HG03175 (cell line): ENCODE data around the gene TMEM250.
"Not testable (repeated sequence)": the region's sequence is repeated elsewhere in the genome, so short reads cannot be mapped to it uniquely, and the experiment has no call there.

Experiments
- ATAC-seq: cut with Tn5 transposase; IDR thresholded peaks from one replicate; pipeline ENCODE4 v1.9.1; 2021; ENCODE audit warnings: mild to moderate bottlenecking, moderate library complexity; ENCODE audit not compliant: unreplicated experiment

The TMEM250 gene

DNA sequence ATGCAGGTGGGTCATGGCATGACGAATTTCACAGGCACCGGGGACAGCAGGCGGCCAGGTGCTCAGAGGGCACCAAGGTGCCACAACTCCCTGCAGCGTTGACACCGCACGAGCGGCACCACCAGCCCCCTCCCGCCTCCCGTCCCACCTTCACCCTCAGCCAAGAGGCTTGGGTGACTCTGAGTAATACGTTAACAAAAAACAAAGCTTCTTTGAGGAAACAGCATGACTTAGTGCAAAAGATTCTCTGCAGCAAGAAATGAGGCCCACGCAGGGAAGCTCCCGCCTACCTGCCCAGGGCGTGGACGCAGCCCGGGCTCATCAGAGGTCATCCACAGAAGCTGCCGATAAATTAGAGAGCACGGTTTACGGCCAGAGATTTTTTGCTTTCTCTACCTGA lies 4.1 kb downstream of the TMEM250 start:
- no peak for ATAC-seq

DNA sequence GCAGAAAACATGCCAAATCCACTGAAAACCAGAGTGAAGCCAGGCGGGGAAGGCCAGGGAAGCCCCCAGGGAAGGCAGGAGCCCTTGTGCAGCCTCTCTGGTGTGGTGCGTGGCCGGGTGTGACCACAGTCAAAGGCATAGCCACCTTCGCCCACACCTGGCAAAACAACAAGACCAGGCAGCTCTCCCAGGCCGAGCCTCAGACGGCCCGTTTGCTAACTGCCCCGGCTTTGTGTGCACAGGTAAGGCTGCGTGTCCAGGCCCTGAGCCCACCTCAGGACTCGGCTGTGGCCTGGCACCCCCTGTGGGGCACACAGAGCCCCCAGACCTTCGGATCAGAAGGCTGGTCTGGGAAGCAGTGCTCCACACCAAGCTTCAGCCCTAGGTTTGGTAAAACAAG lies 6.1 kb downstream of the TMEM250 start:
- ATAC-seq: no peak

DNA sequence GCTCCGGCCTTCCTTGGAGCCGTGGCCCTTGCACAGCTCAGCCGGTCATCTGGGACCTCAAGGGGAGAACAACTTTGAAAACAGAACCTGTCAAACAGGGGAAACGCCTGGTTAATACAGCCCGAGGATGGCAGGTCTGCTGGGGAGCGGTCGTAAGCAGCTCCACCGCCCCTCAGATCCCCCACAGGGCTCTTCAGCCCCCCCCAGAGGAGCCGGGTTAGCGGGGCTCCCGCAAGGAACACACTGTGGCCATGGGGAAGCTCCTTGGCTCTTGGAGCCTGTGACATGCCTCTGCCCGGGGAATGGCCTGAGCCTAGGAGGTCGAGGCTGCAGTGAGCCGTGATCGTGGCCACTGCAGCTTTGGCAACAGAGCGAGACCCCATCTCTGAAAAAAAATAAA lies 6.8 kb downstream of the TMEM250 start:
- no peak for ATAC-seq

DNA sequence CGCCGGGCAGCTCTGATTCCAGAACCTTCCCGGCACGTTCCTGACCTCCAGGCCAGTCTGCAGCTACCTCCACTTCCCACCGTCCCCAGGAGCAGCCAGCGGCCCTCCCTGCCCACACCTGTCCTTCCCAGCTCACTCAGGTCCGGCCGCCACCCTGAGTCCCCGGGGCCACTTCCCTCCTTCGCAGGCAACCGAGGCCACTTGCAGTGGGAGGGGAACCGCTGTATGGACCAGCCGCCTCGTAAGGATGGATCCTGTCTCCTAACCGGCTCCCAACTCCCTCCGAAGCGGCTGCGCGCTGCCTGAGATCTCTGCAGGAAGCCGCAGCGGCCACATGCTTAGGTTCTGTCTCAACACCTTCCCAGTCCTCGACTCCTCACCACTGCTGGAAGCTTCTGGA lies 7.5 kb downstream of the TMEM250 start:
- ATAC-seq: no peak

DNA sequence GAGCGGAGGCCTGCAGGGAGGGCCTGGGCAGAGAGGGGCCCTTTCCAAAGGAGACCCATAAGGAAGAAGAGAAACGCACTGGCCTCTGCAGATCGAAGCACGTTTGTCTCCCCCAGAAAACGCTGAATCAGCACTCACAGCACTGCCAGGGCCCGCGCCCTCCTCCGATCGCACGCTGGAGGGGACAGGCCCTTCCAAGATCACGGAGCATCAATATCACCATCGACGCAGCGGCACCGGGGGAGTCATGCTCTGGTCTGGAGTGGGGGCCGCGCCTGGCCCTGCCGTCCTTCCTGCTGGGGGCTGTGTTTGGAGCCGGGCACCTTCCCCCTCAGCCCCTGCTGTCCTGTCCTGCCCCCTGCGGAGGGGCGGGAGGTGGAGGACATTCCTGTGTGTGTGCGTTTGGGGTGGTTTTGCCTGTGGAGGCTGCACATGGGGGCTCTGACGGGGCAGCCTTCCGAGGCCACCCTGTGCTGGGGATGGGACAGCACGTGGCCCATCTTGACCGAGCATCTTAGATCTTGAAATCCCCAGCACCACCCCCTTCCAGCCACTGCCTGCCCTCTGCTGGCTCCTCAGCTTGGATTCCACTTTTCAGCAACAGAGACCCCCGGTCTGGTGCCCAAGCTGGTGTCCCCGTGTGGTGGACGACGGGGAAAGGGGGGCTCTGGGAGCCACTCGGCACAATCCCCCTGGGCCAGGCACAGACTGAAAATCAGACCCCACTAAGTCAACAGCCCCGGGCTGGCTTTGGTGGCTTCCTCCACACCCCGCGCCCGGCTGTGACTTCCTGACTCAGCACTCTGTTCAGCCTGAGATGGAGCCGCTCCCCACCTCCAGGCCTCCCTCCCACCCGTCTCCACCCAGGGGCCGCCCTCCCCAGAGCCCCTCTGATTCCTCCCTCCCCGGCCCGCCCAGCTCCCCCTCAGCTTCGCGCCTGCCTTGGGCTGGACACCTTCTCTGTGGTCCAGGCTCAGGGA lies 8.3 kb downstream of the TMEM250 start:
- peak; percentile 3 for ATAC-seq

DNA sequence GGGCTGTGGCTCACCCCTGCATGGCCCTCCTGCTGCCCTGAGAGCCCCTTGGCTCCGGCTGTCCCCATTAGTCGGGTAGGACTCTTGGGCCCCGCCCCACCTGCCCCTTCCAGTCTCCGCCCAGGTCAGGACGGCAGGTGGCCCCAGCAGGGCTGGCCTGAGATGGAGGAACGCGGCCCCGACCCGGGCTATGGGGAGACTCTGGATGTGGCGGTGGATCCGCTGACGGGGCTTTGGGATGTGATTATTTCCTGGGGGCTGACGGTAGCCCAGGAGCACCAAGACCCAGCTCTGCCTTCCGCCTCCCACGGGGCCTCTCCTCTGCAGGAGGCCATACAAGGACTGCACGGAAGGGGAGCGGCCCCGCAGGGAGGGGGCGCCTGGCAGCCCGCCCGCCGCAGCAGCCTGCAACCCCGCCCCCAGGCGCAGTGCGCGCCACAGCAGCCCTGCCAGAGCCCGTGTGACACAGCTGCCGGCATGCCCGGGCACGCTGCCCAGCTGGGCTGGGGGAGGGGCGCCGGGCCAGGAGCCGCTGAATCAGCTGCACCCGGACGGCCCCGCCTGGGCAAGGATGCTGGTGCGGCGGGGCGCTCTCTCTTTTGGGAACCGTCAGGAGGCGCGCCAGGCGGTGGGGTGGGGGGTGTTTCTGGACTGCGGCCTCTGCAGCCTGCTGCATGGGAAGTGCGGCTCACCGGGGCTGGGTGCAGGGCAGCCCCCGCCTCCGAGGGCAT lies 9.2 kb downstream of the TMEM250 start:
- peak; percentile 78 for ATAC-seq

DNA sequence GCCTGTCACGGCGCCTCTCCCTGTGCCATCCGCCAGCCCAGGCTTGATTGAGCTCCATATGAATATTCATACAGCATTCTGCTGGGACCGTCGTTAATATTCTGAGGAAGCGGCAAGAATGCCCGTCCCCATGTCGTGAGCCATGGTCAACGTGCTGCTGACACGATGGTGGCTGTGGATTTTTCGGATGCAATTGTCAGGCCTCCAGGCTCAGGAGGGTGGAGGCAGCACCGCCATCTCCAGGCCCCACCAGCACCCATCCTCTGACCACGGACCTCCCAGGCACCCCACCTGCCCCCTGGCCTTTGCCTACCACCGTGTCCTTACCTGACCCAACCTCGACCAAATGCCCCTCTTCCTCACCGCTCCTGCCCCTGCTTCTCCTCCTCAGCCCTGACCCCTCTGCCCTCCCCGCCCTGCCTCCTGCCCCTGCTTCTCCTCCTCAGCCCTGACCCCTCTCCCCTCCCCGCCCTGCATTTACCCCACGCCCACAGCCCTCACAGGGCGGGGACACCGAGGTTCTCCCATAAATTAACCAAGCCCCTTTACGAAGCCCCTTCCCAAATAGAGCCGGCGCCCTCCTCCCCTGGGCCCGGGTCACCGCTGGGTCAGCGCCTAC lies 9.9 kb downstream of the TMEM250 start:
- no peak for ATAC-seq

DNA sequence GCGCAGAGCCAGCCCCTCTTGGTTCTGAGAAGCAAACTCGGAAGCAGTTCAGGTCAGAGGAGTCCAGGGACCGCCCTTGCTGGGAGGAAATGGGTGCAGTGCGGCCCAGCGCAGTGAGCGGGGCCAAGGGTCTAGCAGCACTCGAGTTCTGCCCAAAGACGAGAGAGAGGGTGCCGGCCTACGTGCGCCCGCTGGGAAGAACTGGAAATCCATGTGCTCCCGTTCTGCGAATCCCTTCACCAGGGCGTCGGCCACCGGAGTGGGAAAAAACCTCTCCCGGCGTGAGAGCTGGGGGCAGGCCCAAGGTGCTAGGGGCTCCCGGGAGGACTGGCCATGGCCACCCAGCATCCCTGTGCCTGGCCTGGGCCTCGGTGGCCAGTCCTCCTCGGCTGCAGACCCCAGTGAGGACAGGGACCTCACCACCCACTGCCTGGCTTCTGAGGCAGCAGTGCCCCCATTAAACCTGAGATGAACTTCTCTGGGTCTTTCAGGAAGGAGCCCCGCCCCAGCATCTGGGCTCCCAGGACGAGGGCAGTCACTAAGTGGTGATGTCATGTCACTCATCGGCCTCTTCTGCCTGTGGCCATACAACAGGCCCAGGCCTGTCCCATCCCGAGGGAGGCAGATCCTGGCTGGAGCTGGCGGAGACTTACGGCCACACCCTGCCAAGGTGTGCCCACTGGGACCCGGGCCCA lies 10.6 kb downstream of the TMEM250 start:
- no peak for ATAC-seq

DNA sequence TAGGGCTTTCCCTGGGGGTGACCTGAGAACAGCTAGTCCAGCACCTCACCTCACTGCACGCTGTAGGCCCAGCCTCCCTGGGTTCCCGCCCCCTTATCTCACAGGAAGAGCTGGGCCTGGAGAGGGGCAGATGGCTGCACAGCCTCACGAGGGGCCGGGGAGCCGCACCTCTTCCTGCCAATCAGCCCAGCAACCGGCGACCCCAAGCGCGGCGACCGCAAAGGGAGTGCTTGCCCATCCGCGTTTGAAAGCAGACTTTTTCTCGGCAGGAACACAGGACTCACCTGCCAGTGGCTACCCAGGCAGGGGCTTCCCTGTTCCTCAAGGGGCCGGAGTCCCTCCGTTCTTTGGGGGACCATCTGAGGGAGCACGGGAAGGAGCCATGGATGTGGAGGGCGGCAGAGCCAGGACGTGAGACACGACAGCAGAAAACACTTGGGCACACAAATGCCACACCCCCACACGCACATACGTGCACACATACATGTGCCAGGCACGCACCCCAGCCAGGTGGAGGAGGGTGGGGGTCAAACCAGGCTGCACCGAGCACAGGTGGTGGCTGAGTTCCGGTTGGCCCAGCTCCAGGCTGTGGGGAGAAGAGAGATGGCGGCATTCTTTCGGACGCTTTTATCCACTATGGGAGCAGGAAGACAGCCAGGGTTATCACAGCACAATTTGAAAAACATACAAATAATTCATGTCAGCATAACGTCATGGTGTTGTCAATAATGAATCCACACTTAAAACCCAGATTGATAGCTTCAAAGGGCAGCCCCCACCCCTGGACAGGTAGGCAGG lies 11.3 kb downstream of the TMEM250 start:
- ATAC-seq: no peak

DNA sequence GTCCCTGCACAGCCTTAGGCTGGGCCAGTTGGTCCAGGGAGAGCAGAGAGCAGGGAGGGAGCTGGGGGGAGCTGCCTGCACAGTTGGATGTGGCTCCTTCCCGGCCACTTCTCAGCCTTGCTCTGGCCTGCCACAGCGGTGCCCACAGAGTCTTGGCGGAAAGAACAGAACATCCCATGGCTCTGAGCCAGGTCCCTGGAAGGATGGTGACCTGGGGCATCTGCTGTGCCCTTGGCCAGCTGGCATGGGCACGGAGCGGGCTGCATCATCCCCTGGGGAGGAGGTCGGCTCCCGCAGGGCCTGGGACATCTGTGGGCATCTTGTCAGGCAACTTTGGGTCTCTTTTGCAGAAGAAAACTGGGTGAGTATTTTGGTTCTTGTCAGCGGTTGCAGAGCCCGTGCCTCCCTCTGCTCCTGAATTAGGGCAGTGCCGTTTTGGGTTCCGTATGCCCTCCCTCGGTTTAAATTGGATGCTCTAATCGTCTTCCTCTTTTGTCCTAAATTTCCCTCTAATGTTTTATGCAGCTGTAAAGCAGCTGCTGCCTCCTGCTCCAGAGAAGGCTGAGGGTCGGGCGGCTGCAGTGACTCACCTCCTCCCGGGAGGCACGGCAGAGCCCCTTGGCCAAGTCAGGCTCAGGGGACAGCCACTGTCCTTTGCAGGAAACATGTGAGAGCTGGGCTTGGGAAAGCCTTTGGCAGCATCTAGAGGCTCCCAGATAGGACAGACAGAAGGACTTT lies 13.1 kb downstream of the TMEM250 start:
- no peak for ATAC-seq

DNA sequence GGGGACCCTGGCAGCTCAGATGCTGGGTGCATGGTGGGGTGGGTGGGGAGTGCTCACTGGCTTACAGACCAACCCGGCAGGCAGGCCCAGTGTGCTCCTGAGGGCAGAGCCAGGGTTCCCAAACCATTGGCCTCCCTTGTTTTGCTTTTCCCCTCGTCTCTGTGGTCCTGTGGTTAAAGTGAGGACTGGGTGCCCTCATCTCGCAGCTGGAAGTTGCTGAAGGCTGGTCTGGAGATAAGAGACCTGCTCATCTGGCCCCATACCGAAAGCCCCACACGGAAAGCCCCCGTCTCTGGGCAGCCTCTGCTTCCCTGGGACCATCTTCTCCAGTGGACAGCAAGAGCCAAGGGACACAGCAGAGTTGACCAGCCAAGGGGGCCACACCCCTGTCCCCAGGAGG lies 13.8 kb downstream of the TMEM250 start:
- no peak for ATAC-seq

DNA sequence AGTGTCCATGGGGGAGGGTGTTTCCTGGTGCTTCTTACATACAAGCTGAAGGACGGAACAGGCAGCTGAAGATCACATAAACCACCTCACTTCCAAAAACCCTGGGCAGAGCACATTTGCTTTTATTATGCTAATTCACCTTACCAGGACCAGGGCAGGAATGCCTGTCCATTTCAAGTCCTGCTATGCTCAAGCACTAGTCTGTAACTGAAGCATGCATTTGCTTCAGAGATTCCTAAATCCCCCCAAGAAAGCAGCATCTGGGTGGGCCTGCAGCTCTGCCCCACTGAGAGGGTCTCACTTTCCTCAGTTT lies 14.2 kb downstream of the TMEM250 start:
- no peak for ATAC-seq

DNA sequence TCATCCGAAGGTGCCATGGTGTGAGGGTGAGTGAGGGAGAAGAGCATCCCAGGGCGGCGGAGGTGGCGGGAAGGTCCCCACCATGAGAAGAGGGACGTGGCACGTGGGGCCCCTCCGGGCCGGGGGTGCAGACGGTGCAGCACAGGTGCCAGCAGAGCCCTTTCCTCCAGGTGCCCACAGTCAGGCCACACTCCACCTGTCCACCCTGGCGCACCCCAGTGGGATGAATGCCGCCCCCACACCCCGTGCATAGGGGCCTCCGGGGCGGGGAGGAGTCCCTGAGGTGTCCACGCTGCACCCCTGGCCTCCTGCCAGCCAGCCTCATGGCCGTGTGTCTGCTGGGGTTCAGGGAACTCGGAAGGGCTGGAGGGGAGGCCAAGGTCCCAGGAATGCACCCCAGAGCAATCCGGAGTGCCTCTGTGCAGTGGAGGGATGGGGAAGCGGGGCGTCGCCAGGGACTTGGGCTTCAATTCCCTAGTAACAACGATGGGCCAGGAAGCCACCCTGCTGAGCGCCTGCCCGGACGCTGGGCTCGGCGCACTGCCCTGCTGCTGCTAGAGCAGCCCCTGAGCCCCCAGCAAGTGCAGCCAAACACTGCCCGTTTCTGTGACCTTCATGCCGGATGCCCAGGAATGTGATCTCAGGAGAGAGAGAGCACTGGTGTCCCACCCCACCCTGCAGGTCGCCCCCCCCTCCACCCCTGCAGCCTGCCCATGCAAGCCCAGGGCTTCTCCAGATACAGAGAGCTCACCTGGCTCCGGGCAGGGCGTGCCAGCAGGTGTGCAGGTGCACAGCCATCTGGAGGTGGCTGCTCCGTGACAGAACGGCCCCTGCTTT lies 14.8 kb downstream of the TMEM250 start:
- ATAC-seq: no peak

DNA sequence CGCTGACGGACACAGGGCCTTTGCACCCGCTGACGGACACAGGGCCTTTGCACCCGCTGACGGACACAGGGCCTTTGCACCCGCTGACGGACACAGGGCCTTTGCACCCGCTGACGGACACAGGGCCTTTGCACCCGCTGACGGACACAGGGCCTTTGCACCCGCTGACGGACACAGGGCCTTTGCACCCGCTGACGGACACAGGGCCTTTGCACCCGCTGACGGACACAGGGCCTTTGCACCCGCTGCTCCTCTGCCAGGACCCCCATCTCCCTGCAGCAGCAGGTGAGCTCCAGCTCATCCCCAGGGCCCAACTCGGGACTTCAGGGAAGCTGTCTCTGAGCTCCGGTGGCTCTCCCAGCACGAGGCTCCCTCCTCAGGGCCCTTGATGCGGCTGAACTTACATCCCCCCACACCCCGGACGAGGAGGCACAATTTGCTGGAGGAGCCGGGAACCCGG lies 17.0 kb downstream of the TMEM250 start:
- not testable (repeated sequence) for ATAC-seq

DNA sequence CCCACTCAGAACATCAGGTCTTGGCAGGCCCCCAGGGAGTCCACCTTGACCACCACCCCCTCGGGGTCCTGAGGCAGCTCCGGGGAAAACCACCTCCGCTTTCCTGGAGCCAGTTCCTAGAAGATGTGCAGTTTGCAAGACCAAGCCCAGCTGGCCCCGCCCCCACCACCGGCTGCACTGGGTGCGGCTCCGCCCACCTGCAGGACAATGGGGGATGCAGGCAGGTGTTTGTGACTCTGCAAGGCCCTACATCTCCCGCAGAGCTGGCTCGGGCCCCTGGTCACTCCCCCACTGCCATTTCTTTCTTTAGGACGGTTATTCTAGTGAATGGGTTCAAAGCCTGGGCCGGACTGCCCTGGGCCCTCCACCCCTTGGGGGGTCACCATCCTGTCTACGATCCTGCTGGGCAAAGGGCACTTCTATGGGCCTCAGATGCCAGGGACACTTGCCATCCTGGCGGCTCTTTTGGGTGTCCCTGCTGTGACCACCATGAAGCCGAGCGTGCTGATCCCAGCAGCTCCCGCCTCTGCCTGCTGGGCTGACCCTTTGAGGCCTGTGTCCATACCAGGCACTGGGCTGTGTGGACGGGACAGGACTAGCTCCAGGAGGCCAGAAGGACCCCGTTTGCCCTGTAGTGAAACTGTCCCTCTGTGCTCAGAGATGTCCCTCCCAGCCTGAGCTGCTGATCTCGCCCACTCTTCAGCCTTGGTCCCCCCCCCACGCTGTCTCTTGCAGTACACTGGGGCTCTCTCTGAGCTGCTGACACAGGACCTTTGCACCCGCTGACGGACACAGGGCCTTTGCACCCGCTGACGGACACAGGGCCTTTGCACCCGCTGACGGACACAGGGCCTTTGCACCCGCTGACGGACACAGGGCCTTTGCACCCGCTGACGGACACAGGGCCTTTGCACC lies 17.7 kb downstream of the TMEM250 start:
- ATAC-seq: no peak

DNA sequence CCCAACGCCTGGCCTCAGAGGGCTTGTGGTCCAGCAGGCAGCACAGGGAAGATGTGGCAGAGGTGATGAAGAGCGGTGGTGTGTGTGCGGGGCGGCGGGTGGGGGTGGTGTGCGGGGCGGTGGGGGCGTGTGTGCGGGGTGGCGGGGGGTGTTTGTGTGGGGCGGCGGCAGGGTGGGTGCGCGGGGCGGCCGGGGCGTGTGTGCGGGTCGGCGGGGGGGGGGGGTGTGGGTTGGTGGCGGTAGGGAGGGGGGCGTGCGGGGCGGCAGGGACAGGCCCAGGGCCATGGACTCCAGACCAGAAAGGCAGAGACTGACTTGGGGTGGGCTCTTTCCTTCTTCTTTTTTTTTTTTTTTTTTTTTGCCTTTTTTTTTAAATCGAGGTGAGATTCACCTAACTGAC lies 19.1 kb downstream of the TMEM250 start:
- ATAC-seq: no peak

DNA sequence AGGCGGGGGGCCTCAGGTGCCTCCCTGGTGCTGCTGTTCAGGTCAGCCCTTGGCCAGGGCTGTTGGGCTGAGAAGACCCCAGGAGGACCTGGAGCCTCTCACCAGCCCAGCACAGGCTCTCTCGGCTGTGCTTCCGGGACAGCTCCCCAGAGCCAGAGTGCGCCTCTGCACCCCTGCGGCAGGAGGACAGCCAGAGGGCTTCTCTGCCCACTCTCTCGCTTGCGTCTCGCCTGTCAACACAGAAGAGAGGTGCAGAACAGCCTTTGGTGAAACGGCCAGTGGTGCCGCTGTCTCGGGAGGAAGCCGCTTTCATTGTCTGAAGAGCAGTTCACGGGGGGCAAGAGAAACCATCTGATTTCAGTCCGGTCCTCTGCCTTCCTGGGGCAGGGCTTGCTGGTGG lies 19.8 kb downstream of the TMEM250 start:
- no peak for ATAC-seq

DNA sequence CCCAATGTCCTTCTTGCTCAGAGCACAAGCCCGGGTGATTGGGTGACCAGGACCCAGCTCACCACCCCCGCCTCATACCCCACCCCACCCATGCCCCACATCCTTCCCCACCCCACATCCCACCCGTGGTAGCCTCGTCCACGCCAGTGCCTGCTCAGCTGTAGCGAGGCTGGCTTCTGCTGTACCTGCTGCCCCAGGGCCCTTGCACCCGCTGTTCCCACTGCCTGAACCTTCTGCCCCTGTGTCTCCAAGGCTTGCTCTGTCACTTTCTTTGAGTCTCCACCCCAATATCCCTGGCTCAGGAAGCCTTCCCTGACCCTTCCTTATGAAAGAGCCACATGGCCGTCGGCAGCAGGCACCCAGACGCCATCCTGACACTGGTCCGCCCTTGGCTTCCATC lies 20.5 kb downstream of the TMEM250 start:
- ATAC-seq: no peak
